ENCODE data around the gene GALNS.

DNA sequence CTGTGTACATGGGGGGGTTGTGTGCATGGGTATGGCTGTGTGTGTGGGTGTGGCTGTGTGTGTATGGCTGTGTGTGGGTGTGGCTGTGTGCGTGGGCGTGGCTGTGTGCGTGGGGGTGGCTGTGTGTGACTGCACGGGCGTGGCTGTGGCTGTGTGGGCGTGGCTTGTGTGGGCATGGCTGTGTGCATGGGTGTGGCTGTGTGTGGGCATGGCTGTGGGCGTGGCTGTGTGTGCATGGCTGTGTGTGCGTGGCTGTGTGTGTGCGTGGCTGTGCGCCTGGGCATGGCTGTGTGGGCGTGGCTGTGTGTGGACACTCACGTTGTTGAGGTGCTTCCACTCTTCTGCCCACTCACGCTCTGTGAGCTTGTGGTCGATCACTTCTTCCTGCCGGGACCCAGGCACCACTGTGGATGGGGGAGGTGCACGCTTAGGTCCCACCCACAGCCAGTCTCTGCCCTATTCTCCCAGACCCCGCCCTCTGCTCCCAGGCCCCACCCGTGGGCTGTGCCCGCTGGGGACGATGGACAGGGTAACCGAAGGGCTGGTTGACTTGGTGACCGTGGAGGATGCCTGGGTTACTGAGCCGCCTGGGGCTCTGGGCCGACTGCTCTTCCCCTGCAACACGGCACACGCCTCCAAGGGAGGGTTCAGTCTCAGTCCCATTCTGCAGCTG is 25.7 kb upstream of the GALNS start:
- TF ChIP-seq RAD21 (IDR thresholded peaks at IDR 0.05; ENCODE audit: low read depth): no peak
- no peak for TF ChIP-seq NFIC (IDR thresholded peaks at IDR 0.05)
- peak; percentile 53; the same call in 1 of the 2 replicates for TF ChIP-seq TEAD4 (IDR thresholded peaks at IDR 0.05)
- TF ChIP-seq CREB1 (IDR thresholded peaks at IDR 0.05; ENCODE audit: low read depth): no peak
- TF ChIP-seq CEBPB (IDR thresholded peaks at IDR 0.05): no peak
- no peak for TF ChIP-seq TAF1 (IDR thresholded peaks at IDR 0.05; ENCODE audit: low read depth)
- TF ChIP-seq TCF12 (IDR thresholded peaks at IDR 0.05; ENCODE audit: low read depth): no peak
- peak; percentile 96 for TF ChIP-seq EGR1 (IDR thresholded peaks at IDR 0.05)
- TF ChIP-seq ZBTB7A (IDR thresholded peaks at IDR 0.05; ENCODE audit: low read depth): no peak
- no peak for TF ChIP-seq FOXM1 (IDR thresholded peaks at IDR 0.05; ENCODE audit: borderline replicate concordance, low read depth)
- TF ChIP-seq, protein P1, sequence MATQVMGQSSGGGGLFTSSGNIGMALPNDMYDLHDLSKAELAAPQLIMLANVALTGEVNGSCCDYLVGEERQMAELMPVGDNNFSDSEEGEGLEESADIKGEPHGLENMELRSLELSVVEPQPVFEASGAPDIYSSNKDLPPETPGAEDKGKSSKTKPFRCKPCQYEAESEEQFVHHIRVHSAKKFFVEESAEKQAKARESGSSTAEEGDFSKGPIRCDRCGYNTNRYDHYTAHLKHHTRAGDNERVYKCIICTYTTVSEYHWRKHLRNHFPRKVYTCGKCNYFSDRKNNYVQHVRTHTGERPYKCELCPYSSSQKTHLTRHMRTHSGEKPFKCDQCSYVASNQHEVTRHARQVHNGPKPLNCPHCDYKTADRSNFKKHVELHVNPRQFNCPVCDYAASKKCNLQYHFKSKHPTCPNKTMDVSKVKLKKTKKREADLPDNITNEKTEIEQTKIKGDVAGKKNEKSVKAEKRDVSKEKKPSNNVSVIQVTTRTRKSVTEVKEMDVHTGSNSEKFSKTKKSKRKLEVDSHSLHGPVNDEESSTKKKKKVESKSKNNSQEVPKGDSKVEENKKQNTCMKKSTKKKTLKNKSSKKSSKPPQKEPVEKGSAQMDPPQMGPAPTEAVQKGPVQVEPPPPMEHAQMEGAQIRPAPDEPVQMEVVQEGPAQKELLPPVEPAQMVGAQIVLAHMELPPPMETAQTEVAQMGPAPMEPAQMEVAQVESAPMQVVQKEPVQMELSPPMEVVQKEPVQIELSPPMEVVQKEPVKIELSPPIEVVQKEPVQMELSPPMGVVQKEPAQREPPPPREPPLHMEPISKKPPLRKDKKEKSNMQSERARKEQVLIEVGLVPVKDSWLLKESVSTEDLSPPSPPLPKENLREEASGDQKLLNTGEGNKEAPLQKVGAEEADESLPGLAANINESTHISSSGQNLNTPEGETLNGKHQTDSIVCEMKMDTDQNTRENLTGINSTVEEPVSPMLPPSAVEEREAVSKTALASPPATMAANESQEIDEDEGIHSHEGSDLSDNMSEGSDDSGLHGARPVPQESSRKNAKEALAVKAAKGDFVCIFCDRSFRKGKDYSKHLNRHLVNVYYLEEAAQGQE (IDR thresholded peaks at IDR 0.05; ENCODE audit: low read depth): no peak
